Measurements from ENCODE around the gene AKAP11. TPM values are rescaled to one million over a fixed set of nuclear protein-coding genes. Genes with fewer than 3 reads are reported as not detected.
"Not testable (repeated sequence)": the region's sequence is repeated elsewhere in the genome, so short reads cannot be mapped to it uniquely, and the experiment has no call there.

Gene AKAP11
- polyA plus RNA-seq, 3 donors: 1.2 to 6.8 (median 1.7) TPM

DNA sequence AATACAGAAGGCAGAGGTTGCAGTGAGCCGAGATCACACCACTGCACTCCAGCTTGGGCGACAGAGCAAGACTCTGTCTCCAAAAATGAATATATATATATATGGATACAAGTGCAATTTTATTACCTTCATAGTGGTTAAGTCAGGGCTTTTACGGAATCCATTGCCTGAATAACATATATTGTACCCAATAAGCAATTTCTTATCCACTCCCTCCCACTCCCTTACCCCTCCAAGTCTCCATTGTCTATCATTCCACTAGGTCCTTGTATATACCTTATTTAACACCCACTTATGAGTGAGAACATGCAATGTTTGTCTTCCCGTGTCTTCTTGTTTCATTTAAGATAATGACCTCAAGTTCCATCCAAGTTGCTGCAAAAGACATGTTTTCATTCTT, 48.3 kb upstream of the AKAP11 start:
- Histone ChIP-seq H3K9me3 (replicated peaks in 1 of 2; ENCODE audit: control insufficient read depth in 1 of 2, insufficient read depth in 1 of 2, low read length in 2 of 2) (no peaks in the 10 kb centered on the region), H3K4me2 (replicated peaks; ENCODE audit: extremely low read depth, low read length, poor library complexity, severe bottlenecking) (no peak overlapping the region), H3K4me1 (ENCODE audit: control insufficient read depth in 1 of 2, insufficient read depth in 2 of 2, low read length in 2 of 2) (no peaks in the 10 kb centered on the region), H3K27me3 (ENCODE audit: control insufficient read depth in 2 of 2, insufficient read depth in 2 of 2, low read length in 2 of 2) (no peaks in the 10 kb centered on the region), H3K79me2 (ENCODE audit: insufficient read depth, low read length) (no peaks in the 10 kb centered on the region), H3K4me3 (replicated peaks in 1 of 3; ENCODE audit: low read depth in 2 of 3, low read length in 3 of 3) (no peak overlapping the region), H2AFZ (ENCODE audit: insufficient read depth, low read depth, low read length, poor library complexity, severe bottlenecking) (no peak overlapping the region), H3K9ac (ENCODE audit: insufficient read depth, low read length, poor library complexity, severe bottlenecking) (no peak overlapping the region), H3K36me3 (replicated peaks in 1 of 2; ENCODE audit: control insufficient read depth in 1 of 2, insufficient read depth in 2 of 2, low read length in 2 of 2) (no peaks in the 10 kb centered on the region), H3K27ac (ENCODE audit: low read depth in 1 of 2, low read length in 2 of 2) (no peak overlapping the region), H4K20me1 (ENCODE audit: insufficient read depth, low read length) (no peaks in the 10 kb centered on the region)
- peaks cover 0 to 6% (median 2%) of the 10 kb centered on the region in 7 donors for H3K9me3 Mint-ChIP-seq
- H3K4me3 Mint-ChIP-seq: no peak overlapping the region
- H3K27me3 Mint-ChIP-seq (ENCODE audit: low read depth in 3 of 3): peaks cover 0 to 2% (median 0%) of the 10 kb centered on the region in 3 donors
- intact Hi-C loops (cut with micrococcal nuclease): no loop called here
- H3K27ac Mint-ChIP-seq: no peak overlapping the region
- whole genome bisulfite sequencing (ENCODE audit: insufficient coverage): no CpG with 5 or more reads among the region's 4 CpGs
- H3K4me1 Mint-ChIP-seq: no peaks in the 10 kb centered on the region
- no peak for DNase-seq
- TF ChIP-seq, protein P1, sequence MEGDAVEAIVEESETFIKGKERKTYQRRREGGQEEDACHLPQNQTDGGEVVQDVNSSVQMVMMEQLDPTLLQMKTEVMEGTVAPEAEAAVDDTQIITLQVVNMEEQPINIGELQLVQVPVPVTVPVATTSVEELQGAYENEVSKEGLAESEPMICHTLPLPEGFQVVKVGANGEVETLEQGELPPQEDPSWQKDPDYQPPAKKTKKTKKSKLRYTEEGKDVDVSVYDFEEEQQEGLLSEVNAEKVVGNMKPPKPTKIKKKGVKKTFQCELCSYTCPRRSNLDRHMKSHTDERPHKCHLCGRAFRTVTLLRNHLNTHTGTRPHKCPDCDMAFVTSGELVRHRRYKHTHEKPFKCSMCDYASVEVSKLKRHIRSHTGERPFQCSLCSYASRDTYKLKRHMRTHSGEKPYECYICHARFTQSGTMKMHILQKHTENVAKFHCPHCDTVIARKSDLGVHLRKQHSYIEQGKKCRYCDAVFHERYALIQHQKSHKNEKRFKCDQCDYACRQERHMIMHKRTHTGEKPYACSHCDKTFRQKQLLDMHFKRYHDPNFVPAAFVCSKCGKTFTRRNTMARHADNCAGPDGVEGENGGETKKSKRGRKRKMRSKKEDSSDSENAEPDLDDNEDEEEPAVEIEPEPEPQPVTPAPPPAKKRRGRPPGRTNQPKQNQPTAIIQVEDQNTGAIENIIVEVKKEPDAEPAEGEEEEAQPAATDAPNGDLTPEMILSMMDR (IDR thresholded peaks at IDR 0.05): no peak
- peaks cover 9% of the 10 kb centered on the region in 2 donors for H3K36me3 Mint-ChIP-seq

DNA sequence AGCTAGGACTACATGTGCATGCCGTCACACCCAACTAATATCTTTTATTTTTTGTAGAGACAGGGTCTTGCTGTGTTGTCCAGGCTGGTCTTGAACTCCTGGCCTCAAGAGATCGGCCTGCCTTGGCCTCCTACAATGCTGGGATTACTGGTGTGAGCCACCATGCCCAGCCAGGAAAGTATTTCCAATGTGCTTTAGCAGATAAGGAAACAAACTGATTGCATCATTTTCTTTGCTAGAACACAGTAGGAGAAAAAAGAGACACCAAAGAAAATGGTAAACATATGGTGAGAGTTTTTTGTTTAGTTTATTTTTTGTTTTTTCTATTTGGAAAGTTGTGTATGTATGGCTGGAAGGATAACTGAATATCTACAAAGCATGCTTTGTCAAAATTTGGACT, 46.9 kb upstream of the AKAP11 start:
- H3K36me3 Mint-ChIP-seq: peaks cover 7 to 9% of the 10 kb centered on the region in 2 donors
- no peaks in the 10 kb centered on the region for H3K4me1 ChIP-seq (ENCODE audit: control insufficient read depth in 1 of 2, insufficient read depth in 2 of 2, low read length in 2 of 2)
- no peaks in the 10 kb centered on the region for H3K36me3 ChIP-seq (replicated peaks in 1 of 2; ENCODE audit: control insufficient read depth in 1 of 2, insufficient read depth in 2 of 2, low read length in 2 of 2)
- peaks cover 0 to 6% (median 2%) of the 10 kb centered on the region in 7 donors for H3K9me3 Mint-ChIP-seq
- no peak overlapping the region for H2AFZ ChIP-seq (ENCODE audit: insufficient read depth, low read depth, low read length, poor library complexity, severe bottlenecking)
- no peak overlapping the region for H3K4me3 Mint-ChIP-seq
- H3K4me1 Mint-ChIP-seq: no peaks in the 10 kb centered on the region
- 100% methylated on average over 1 of the region's 2 CpGs for WGBS (ENCODE audit: insufficient coverage)
- H3K4me3 ChIP-seq (replicated peaks in 1 of 3; ENCODE audit: low read depth in 2 of 3, low read length in 3 of 3): no peak overlapping the region
- no peak overlapping the region for H3K9ac ChIP-seq (ENCODE audit: insufficient read depth, low read length, poor library complexity, severe bottlenecking)
- no peaks in the 10 kb centered on the region for H3K27me3 ChIP-seq (ENCODE audit: control insufficient read depth in 2 of 2, insufficient read depth in 2 of 2, low read length in 2 of 2)
- H3K27ac Mint-ChIP-seq: no peak overlapping the region
- intact Hi-C loops (cut with micrococcal nuclease): no loop called here
- no peak overlapping the region for H3K27ac ChIP-seq (ENCODE audit: low read depth in 1 of 2, low read length in 2 of 2)
- no peaks in the 10 kb centered on the region for H3K79me2 ChIP-seq (ENCODE audit: insufficient read depth, low read length)
- no peaks in the 10 kb centered on the region for H4K20me1 ChIP-seq (ENCODE audit: insufficient read depth, low read length)
- TF ChIP-seq, protein P1 (IDR thresholded peaks at IDR 0.05): no peak
- DNase-seq: no peak
- H3K9me3 ChIP-seq (replicated peaks in 1 of 2; ENCODE audit: control insufficient read depth in 1 of 2, insufficient read depth in 1 of 2, low read length in 2 of 2): no peaks in the 10 kb centered on the region
- no peak overlapping the region for H3K4me2 ChIP-seq (replicated peaks; ENCODE audit: extremely low read depth, low read length, poor library complexity, severe bottlenecking)
- H3K27me3 Mint-ChIP-seq (ENCODE audit: low read depth in 3 of 3): peaks cover 0 to 2% (median 0%) of the 10 kb centered on the region in 3 donors

GRCh38 chr13:42226759-42227158, 45.2 kb upstream of the AKAP11 start:
- H3K4me2 ChIP-seq (replicated peaks; ENCODE audit: extremely low read depth, low read length, poor library complexity, severe bottlenecking); H3K9me3 Mint-ChIP-seq; H3K4me3 ChIP-seq (replicated peaks in 1 of 3; ENCODE audit: low read depth in 2 of 3, low read length in 3 of 3); DNase-seq; H3K4me1 ChIP-seq (ENCODE audit: control insufficient read depth in 1 of 2, insufficient read depth in 2 of 2, low read length in 2 of 2); intact Hi-C loops (cut with micrococcal nuclease); H2AFZ ChIP-seq (ENCODE audit: insufficient read depth, low read depth, low read length, poor library complexity, severe bottlenecking); H4K20me1 ChIP-seq (ENCODE audit: insufficient read depth, low read length); H3K9me3 ChIP-seq (replicated peaks in 1 of 2; ENCODE audit: control insufficient read depth in 1 of 2, insufficient read depth in 1 of 2, low read length in 2 of 2); H3K79me2 ChIP-seq (ENCODE audit: insufficient read depth, low read length); H3K27ac ChIP-seq (ENCODE audit: low read depth in 1 of 2, low read length in 2 of 2); H3K27ac Mint-ChIP-seq; H3K4me1 Mint-ChIP-seq; H3K36me3 ChIP-seq (replicated peaks in 1 of 2; ENCODE audit: control insufficient read depth in 1 of 2, insufficient read depth in 2 of 2, low read length in 2 of 2); H3K9ac ChIP-seq (ENCODE audit: insufficient read depth, low read length, poor library complexity, severe bottlenecking); H3K4me3 Mint-ChIP-seq; H3K27me3 ChIP-seq (ENCODE audit: control insufficient read depth in 2 of 2, insufficient read depth in 2 of 2, low read length in 2 of 2); H3K36me3 Mint-ChIP-seq; H3K27me3 Mint-ChIP-seq (ENCODE audit: low read depth in 3 of 3): not testable (repeated sequence)
- 100% methylated on average over 3 of the region's 5 CpGs for WGBS (ENCODE audit: insufficient coverage)
